ENCODE data around the gene MAML1. TPM values are rescaled to one million over a fixed set of nuclear protein-coding genes. Genes with fewer than 3 reads are reported as not detected.

MAML1 gene
- total RNA-seq, 1 experiment from 2014 or later: 42.2 TPM

DNA sequence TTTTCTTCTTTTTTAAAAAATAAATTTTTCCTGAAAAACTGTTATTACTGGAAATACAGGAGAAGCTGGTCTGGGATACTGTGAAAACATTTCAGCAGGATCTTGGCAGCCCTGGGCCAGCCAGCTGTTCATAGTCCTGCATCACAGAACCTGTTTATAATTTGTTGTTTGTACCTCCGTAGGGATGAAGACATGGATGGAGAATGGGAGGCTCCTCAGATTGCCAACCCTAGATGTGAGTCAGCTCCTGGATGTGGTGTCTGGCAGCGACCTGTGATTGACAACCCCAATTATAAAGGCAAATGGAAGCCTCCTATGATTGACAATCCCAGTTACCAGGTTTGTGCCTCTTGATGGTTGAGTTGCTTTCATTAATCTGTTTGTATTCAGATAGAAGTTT is 12.4 kb upstream of the MAML1 start (continued):
- TF ChIP-seq, protein P1, sequence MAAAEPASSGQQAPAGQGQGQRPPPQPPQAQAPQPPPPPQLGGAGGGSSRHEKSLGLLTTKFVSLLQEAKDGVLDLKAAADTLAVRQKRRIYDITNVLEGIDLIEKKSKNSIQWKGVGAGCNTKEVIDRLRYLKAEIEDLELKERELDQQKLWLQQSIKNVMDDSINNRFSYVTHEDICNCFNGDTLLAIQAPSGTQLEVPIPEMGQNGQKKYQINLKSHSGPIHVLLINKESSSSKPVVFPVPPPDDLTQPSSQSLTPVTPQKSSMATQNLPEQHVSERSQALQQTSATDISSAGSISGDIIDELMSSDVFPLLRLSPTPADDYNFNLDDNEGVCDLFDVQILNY (CRISPR knock-in tag; IDR thresholded peaks at IDR 0.05): no peak
- no peak for TF ChIP-seq NFE2L1 (CRISPR knock-in tag; IDR thresholded peaks at IDR 0.05)
- no peak for TF ChIP-seq TCF7 (CRISPR knock-in tag; IDR thresholded peaks at IDR 0.05; ENCODE audit: low read depth)
- no peak for TF ChIP-seq RELA (CRISPR knock-in tag; IDR thresholded peaks at IDR 0.05; ENCODE audit: borderline replicate concordance)
- no peak for TF ChIP-seq FOXK1 (CRISPR knock-in tag; IDR thresholded peaks at IDR 0.05)
- TF ChIP-seq ZNF121 (CRISPR knock-in tag; IDR thresholded peaks at IDR 0.05): no peak
- TF ChIP-seq, protein P2, sequence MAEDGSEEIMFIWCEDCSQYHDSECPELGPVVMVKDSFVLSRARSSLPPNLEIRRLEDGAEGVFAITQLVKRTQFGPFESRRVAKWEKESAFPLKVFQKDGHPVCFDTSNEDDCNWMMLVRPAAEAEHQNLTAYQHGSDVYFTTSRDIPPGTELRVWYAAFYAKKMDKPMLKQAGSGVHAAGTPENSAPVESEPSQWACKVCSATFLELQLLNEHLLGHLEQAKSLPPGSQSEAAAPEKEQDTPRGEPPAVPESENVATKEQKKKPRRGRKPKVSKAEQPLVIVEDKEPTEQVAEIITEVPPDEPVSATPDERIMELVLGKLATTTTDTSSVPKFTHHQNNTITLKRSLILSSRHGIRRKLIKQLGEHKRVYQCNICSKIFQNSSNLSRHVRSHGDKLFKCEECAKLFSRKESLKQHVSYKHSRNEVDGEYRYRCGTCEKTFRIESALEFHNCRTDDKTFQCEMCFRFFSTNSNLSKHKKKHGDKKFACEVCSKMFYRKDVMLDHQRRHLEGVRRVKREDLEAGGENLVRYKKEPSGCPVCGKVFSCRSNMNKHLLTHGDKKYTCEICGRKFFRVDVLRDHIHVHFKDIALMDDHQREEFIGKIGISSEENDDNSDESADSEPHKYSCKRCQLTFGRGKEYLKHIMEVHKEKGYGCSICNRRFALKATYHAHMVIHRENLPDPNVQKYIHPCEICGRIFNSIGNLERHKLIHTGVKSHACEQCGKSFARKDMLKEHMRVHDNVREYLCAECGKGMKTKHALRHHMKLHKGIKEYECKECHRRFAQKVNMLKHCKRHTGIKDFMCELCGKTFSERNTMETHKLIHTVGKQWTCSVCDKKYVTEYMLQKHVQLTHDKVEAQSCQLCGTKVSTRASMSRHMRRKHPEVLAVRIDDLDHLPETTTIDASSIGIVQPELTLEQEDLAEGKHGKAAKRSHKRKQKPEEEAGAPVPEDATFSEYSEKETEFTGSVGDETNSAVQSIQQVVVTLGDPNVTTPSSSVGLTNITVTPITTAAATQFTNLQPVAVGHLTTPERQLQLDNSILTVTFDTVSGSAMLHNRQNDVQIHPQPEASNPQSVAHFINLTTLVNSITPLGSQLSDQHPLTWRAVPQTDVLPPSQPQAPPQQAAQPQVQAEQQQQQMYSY (CRISPR knock-in tag; IDR thresholded peaks at IDR 0.05): no peak
- no peak for TF ChIP-seq HMGA2 (CRISPR knock-in tag; IDR thresholded peaks at IDR 0.05)
- no peak for TF ChIP-seq ZNF138 (CRISPR knock-in tag; conservative IDR thresholded peaks at IDR 0.05)

DNA sequence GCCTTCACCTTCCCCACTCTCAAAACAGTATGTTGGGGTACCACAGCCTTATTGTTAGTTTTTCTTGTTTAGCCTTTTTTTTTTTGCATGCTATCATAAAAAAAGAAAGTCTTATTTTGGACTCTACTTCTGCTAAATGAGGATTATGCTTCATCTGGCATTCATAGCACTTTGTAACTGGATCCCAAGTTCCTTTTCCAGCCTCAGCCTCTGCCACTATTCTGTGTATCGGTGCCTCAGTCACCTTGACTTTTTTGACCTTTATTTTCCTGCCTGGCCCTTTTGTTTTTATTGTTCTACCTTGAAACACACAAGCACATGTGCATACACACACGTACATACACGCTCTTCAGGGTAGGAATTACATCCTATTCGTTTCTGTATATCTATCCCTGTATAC is 8.5 kb upstream of the MAML1 start:
- H3K36me3 Mint-ChIP-seq: peaks cover 76% of the 10 kb centered on the region
- H3K27me3 Mint-ChIP-seq (ENCODE audit: low read depth): no peaks in the 10 kb centered on the region
- DNase-seq (ENCODE audit: low spot score) (no peak), ATAC-seq (no peak)
- H3K9me3 Mint-ChIP-seq: no peaks in the 10 kb centered on the region
- H3K27ac Mint-ChIP-seq: 0 out of 2 replicates have a peak overlapping the region, but pooled peaks have one; percentile 82
- H3K4me3 Mint-ChIP-seq: no peak overlapping the region
- ChIA-PET POLR2A (no interaction called here), CTCF (no interaction called here)
- H3K4me1 Mint-ChIP-seq: no peaks in the 10 kb centered on the region
- TF ChIP-seq, protein P3, sequence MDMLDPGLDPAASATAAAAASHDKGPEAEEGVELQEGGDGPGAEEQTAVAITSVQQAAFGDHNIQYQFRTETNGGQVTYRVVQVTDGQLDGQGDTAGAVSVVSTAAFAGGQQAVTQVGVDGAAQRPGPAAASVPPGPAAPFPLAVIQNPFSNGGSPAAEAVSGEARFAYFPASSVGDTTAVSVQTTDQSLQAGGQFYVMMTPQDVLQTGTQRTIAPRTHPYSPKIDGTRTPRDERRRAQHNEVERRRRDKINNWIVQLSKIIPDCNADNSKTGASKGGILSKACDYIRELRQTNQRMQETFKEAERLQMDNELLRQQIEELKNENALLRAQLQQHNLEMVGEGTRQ (CRISPR knock-in tag; IDR thresholded peaks at IDR 0.05): no peak
- no peak for TF ChIP-seq CREB1 (CRISPR knock-in tag; IDR thresholded peaks at IDR 0.05)
- TF ChIP-seq SP1 (CRISPR knock-in tag; conservative IDR thresholded peaks at IDR 0.05): no peak
- no peak for TF ChIP-seq HMGA2 (CRISPR knock-in tag; IDR thresholded peaks at IDR 0.05)
- TF ChIP-seq, protein P4, sequence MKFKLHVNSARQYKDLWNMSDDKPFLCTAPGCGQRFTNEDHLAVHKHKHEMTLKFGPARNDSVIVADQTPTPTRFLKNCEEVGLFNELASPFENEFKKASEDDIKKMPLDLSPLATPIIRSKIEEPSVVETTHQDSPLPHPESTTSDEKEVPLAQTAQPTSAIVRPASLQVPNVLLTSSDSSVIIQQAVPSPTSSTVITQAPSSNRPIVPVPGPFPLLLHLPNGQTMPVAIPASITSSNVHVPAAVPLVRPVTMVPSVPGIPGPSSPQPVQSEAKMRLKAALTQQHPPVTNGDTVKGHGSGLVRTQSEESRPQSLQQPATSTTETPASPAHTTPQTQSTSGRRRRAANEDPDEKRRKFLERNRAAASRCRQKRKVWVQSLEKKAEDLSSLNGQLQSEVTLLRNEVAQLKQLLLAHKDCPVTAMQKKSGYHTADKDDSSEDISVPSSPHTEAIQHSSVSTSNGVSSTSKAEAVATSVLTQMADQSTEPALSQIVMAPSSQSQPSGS (CRISPR knock-in tag; IDR thresholded peaks at IDR 0.05; ENCODE audit: borderline replicate concordance, low read depth): no peak
- TF ChIP-seq, protein P5, sequence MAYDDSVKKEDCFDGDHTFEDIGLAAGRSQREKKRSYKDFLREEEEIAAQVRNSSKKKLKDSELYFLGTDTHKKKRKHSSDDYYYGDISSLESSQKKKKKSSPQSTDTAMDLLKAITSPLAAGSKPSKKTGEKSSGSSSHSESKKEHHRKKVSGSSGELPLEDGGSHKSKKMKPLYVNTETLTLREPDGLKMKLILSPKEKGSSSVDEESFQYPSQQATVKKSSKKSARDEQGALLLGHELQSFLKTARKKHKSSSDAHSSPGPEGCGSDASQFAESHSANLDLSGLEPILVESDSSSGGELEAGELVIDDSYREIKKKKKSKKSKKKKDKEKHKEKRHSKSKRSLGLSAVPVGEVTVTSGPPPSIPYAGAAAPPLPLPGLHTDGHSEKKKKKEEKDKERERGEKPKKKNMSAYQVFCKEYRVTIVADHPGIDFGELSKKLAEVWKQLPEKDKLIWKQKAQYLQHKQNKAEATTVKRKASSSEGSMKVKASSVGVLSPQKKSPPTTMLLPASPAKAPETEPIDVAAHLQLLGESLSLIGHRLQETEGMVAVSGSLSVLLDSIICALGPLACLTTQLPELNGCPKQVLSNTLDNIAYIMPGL (CRISPR knock-in tag; IDR thresholded peaks at IDR 0.05): no peak
- TF ChIP-seq, protein P6, sequence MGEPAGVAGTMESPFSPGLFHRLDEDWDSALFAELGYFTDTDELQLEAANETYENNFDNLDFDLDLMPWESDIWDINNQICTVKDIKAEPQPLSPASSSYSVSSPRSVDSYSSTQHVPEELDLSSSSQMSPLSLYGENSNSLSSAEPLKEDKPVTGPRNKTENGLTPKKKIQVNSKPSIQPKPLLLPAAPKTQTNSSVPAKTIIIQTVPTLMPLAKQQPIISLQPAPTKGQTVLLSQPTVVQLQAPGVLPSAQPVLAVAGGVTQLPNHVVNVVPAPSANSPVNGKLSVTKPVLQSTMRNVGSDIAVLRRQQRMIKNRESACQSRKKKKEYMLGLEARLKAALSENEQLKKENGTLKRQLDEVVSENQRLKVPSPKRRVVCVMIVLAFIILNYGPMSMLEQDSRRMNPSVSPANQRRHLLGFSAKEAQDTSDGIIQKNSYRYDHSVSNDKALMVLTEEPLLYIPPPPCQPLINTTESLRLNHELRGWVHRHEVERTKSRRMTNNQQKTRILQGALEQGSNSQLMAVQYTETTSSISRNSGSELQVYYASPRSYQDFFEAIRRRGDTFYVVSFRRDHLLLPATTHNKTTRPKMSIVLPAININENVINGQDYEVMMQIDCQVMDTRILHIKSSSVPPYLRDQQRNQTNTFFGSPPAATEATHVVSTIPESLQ (CRISPR knock-in tag; IDR thresholded peaks at IDR 0.05): no peak
- no peak for TF ChIP-seq RELA (CRISPR knock-in tag; IDR thresholded peaks at IDR 0.05; ENCODE audit: borderline replicate concordance)
- no peak for TF ChIP-seq ZNF423 (CRISPR knock-in tag; IDR thresholded peaks at IDR 0.05)
- TF ChIP-seq ZNF416 (CRISPR knock-in tag; IDR thresholded peaks at IDR 0.05): no peak

Data from WTC11 (cell line).